Upper lobe of left lung (tissue), 4 donors: ENCODE data around the gene BCO1.
A peak's percentile ranks its signal among the peaks of the same experiment; 100 is the strongest.

Source experiments
- POLR2A ChIP-seq, 4 donors: fragments of 450-650 bp; IDR thresholded peaks; one replicate each; pipeline ENCODE4 v1.5.1; 2016 to 2017; ENCODE audit warnings: antibody characterized with exemption in 4 of 4, mild to moderate bottlenecking in 2 of 4
- TF ChIP-seq, protein P1 (sequence below), 6 experiments: fragments of 450-650 bp in 4 of 6; fragments of 200-600 bp in 2 of 6; sonication (generic) in 2 of 6; IDR thresholded peaks; one replicate each; pipeline ENCODE4 v1.5.1; 2016 to 2019; ENCODE audit warnings: antibody characterized with exemption in 6 of 6

GRCh38 chr16:81204798-81205680, 33.5 kb upstream of the BCO1 start:
- no peak for TF ChIP-seq POLR2A (IDR thresholded peaks at IDR 0.05)
- TF ChIP-seq, protein P1, sequence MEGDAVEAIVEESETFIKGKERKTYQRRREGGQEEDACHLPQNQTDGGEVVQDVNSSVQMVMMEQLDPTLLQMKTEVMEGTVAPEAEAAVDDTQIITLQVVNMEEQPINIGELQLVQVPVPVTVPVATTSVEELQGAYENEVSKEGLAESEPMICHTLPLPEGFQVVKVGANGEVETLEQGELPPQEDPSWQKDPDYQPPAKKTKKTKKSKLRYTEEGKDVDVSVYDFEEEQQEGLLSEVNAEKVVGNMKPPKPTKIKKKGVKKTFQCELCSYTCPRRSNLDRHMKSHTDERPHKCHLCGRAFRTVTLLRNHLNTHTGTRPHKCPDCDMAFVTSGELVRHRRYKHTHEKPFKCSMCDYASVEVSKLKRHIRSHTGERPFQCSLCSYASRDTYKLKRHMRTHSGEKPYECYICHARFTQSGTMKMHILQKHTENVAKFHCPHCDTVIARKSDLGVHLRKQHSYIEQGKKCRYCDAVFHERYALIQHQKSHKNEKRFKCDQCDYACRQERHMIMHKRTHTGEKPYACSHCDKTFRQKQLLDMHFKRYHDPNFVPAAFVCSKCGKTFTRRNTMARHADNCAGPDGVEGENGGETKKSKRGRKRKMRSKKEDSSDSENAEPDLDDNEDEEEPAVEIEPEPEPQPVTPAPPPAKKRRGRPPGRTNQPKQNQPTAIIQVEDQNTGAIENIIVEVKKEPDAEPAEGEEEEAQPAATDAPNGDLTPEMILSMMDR (IDR thresholded peaks at IDR 0.05) = peak; percentile 27 to 58 (median 45)
